Endothelial cell of umbilical vein (primary cell): ENCODE measurements around the gene BCR. TPM values are rescaled to one million over a fixed set of nuclear protein-coding genes. Genes with fewer than 3 reads are reported as not detected.

Experiments
- BruUV-seq: library from RNA; stranded (reverse); fragments of 400-500 nt; replicated peaks from 2 replicates; lab custom pipeline; 2021; lab: Mats Ljungman, UMichigan
- CTCF ChIA-PET: fragments of 300-600, 350-600 bp; sonication (Branson Sonifier 250); formaldehyde crosslinking; loops from one replicate; lab custom pipeline; 2021; ENCODE audit warnings: antibody characterized with exemption, inconsistent platforms; lab: Charles Lee
- POLR2A ChIA-PET: fragments of 300-600, 350-600 bp; sonication (Branson Sonifier 250); formaldehyde crosslinking; loops from one replicate; lab custom pipeline; 2021; ENCODE audit warnings: antibody characterized with exemption, inconsistent platforms; lab: Charles Lee
- DNase-seq: peaks from one replicate; pipeline ENCODE4 v3.0.0-alpha.2; 2011; ENCODE audit warnings: low read depth, low spot score
- FAIRE-seq: peaks from 2 replicates; lab custom pipeline; 2011; peaks lifted over from hg19 to GRCh38; lab: Jason Lieb, UNC
- H2AFZ ChIP-seq: 2 replicates; pipeline ENCODE4 v1.6.0; 2012; ENCODE audit warnings: low read depth, low read length, control low read depth, inconsistent platforms
- H3K27ac ChIP-seq: 2 replicates; pipeline ENCODE4 v1.5.1; 2011; ENCODE audit warnings: low read depth, mild to moderate bottlenecking, control low read depth, low read length, moderate library complexity; ENCODE audit not compliant: insufficient read depth
- H3K27me3 ChIP-seq, 2 experiments: 2 replicates each; pipeline versions ENCODE4 v1.6.0 to v1.6.1; 2011; ENCODE audit warnings: low read length in 2 of 2, mixed read lengths in 1 of 2; ENCODE audit not compliant: control insufficient read depth in 2 of 2, insufficient read depth in 2 of 2
- H3K36me3 ChIP-seq, 2 experiments: 2 replicates in 1 of 2; 3 replicates in 1 of 2; pipeline ENCODE4 v1.5.1; 2011; ENCODE audit warnings: low read length in 2 of 2, mild to moderate bottlenecking in 1 of 2, moderate library complexity in 1 of 2; ENCODE audit not compliant: control insufficient read depth in 2 of 2, insufficient read depth in 2 of 2; ENCODE audit errors: extremely low read depth in 1 of 2
- H3K4me1 ChIP-seq: 3 replicates; pipeline ENCODE4 v1.5.1; 2011; ENCODE audit warnings: mild to moderate bottlenecking, low read length; ENCODE audit not compliant: control insufficient read depth, insufficient read depth; ENCODE audit errors: extremely low read depth
- H3K4me2 ChIP-seq: 2 replicates; pipeline ENCODE4 v1.6.1; 2011; ENCODE audit warnings: low read length, control low read depth, mixed read lengths; ENCODE audit not compliant: insufficient read depth
- H3K4me3 ChIP-seq, 3 experiments: fragments of 200-600 bp in 1 of 3; sonication (generic), shearing (Covaris generic) in 1 of 3; replicated peaks in 1 of 3; 2 replicates each; pipeline ENCODE4 v1.5.1; 2011 to 2016; ENCODE audit warnings: control low read depth in 3 of 3, low read length in 3 of 3, mild to moderate bottlenecking in 2 of 3, inconsistent platforms in 1 of 3, low read depth in 1 of 3, moderate library complexity in 1 of 3; ENCODE audit not compliant: insufficient read depth in 1 of 3
- H3K79me2 ChIP-seq: 2 replicates; pipeline ENCODE4 v1.6.0; 2012; ENCODE audit warnings: low read length, inconsistent platforms; ENCODE audit not compliant: control insufficient read depth, insufficient read depth
- H3K9ac ChIP-seq: replicated peaks from 2 replicates; pipeline ENCODE3; 2011; ENCODE audit warnings: low read length, control low read depth; ENCODE audit not compliant: insufficient read depth; ENCODE audit errors: extremely low read depth
- H3K9me1 ChIP-seq: replicated peaks from 3 replicates; pipeline ENCODE4 v1.6.0; 2011; ENCODE audit warnings: mild to moderate bottlenecking, low read length; ENCODE audit not compliant: control insufficient read depth, insufficient read depth; ENCODE audit errors: extremely low read depth
- H3K9me3 ChIP-seq: replicated peaks from 2 replicates; pipeline ENCODE4 v1.5.1; 2012; ENCODE audit warnings: low read length, inconsistent platforms; ENCODE audit not compliant: control insufficient read depth, insufficient read depth
- H4K20me1 ChIP-seq: replicated peaks from 2 replicates; pipeline ENCODE3; 2011; ENCODE audit warnings: mild to moderate bottlenecking, low read length; ENCODE audit not compliant: control insufficient read depth, insufficient read depth; ENCODE audit errors: extremely low read depth
- EZH2 ChIP-seq: IDR thresholded peaks from 2 replicates; pipeline ENCODE4 v1.6.1; 2012; ENCODE audit warnings: borderline replicate concordance, low read depth, mild to moderate bottlenecking, moderate library complexity, low read length, inconsistent platforms; ENCODE audit not compliant: severe bottlenecking
- FOS ChIP-seq: IDR thresholded peaks from 2 replicates; pipeline ENCODE4 v1.6.1; 2011; ENCODE audit warnings: mild to moderate bottlenecking, low read length, moderate library complexity, borderline replicate concordance; ENCODE audit not compliant: insufficient read depth
- GATA2 ChIP-seq: IDR thresholded peaks from 2 replicates; pipeline ENCODE4 v1.7.0; 2011; ENCODE audit warnings: low read depth, mild to moderate bottlenecking, moderate library complexity, mixed read lengths, low read length; ENCODE audit not compliant: insufficient read length, insufficient read depth
- JUN ChIP-seq: IDR thresholded peaks from 2 replicates; pipeline ENCODE4 v1.6.1; 2011; ENCODE audit warnings: borderline replicate concordance, low read depth; ENCODE audit not compliant: insufficient read length, insufficient read depth
- MYC ChIP-seq: IDR thresholded peaks from one replicate; pipeline ENCODE4 v1.6.1; 2011; ENCODE audit warnings: mild to moderate bottlenecking, low read depth, low read length
- POLR2A ChIP-seq: IDR thresholded peaks from 2 replicates; pipeline ENCODE4 v1.6.1; 2012; ENCODE audit warnings: low read depth, mild to moderate bottlenecking, control low read depth, low read length
- POLR2AphosphoS5 ChIP-seq: IDR thresholded peaks from 2 replicates; pipeline ENCODE4 v1.6.1; 2012; ENCODE audit warnings: low read depth, mild to moderate bottlenecking, control low read depth, low read length, moderate library complexity; ENCODE audit not compliant: insufficient read depth
- dilution Hi-C: fragments of 300-500 bp; cut with MboI; formaldehyde crosslinking; loops from one replicate; pipeline ENCODE4 v1.15.0; 2019; ENCODE audit warnings: low sequenced_read_pairs; ENCODE audit not compliant: extremely low pct_ligation_motif_present
- intact Hi-C: fragments of 100-400 bp; cut with micrococcal nuclease; formaldehyde crosslinking; loops from one replicate; pipeline ENCODE4 v1.10.0; 2022
- polyA plus RNA-seq, 4 experiments: library from polyadenylated mRNA; depleted of rRNA in 3 of 4; stranded (reverse) in 3 of 4; unstranded in 1 of 4; fragments of >200 nt; gene quantifications; 2 replicates each; pipeline versions ENCODE4 v1.2.1 to v1.2.3, GENCODE V29; 2011 to 2012; ENCODE audit warnings: missing spikeins in 1 of 4
- total RNA-seq: library from RNA; stranded (reverse); gene quantifications from 2 replicates; pipeline ENCODE4 v1.2.3, GENCODE V29; 2021
- TF ChIP-seq, protein P1 (sequence below), 2 donors: IDR thresholded peaks; 1 replicate in 1 of 2; 2 replicates in 1 of 2; pipeline ENCODE4 v1.5.1; 2011; ENCODE audit warnings: low read length in 2 of 2, mild to moderate bottlenecking in 2 of 2, moderate library complexity in 2 of 2, control low read depth in 1 of 2, inconsistent platforms in 1 of 2, low read depth in 1 of 2; ENCODE audit not compliant: insufficient read depth in 1 of 2; ENCODE audit errors: extremely low read depth in 1 of 2
- TF ChIP-seq, protein P2 (sequence below): IDR thresholded peaks from 2 replicates; pipeline ENCODE4 v1.6.1; 2011; ENCODE audit not compliant: insufficient read depth, insufficient read length

The BCR gene
- total and polyA plus RNA-seq, 2 donors (not counting 3 experiments of a cell fraction or from before 2014, with no cell fraction given): 129 to 141 TPM

DNA sequence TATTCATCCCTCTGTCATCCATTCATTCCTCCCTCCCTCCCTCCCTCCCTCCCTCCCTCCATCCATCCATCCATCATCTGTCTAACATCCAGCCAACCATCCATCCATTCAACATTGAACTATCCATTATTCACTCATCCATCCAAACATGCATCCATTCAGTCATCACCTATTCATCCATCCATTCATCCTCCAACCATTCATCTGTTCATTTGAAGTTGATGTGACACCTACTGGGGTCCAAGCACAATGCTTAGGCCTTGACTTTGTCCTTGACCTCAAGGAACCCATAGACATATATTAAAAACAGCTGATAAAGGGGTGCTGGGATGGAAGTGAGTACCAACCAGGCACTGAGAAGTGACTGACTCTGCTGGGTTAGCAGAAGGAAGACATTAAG, 26.6 kb downstream of the BCR start:
- peaks cover 2% of the 10 kb centered on the region for H3K4me1 ChIP-seq
- H3K4me3 ChIP-seq: no peak overlapping the region
- POLR2A ChIA-PET: no interaction called here
- no peak overlapping the region for H3K4me2 ChIP-seq
- no peak for DNase-seq
- dilution Hi-C loops: no loop called here
- no peak for TF ChIP-seq FOS
- no peak for TF ChIP-seq GATA2
- TF ChIP-seq POLR2A: no peak
- TF ChIP-seq, protein P1, sequence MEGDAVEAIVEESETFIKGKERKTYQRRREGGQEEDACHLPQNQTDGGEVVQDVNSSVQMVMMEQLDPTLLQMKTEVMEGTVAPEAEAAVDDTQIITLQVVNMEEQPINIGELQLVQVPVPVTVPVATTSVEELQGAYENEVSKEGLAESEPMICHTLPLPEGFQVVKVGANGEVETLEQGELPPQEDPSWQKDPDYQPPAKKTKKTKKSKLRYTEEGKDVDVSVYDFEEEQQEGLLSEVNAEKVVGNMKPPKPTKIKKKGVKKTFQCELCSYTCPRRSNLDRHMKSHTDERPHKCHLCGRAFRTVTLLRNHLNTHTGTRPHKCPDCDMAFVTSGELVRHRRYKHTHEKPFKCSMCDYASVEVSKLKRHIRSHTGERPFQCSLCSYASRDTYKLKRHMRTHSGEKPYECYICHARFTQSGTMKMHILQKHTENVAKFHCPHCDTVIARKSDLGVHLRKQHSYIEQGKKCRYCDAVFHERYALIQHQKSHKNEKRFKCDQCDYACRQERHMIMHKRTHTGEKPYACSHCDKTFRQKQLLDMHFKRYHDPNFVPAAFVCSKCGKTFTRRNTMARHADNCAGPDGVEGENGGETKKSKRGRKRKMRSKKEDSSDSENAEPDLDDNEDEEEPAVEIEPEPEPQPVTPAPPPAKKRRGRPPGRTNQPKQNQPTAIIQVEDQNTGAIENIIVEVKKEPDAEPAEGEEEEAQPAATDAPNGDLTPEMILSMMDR (IDR thresholded peaks at IDR 0.05; ENCODE audit: extremely low read depth in 1 of 2, insufficient read depth in 1 of 2, low read depth in 1 of 2, low read length in 2 of 2): no peak
- no peak for TF ChIP-seq POLR2AphosphoS5
- no peak for TF ChIP-seq JUN
- no peak for TF ChIP-seq MYC
- no peak for TF ChIP-seq EZH2
- TF ChIP-seq, protein P2, sequence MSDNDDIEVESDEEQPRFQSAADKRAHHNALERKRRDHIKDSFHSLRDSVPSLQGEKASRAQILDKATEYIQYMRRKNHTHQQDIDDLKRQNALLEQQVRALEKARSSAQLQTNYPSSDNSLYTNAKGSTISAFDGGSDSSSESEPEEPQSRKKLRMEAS: no peak
- H2AFZ ChIP-seq: no peak overlapping the region
- no peaks in the 10 kb centered on the region for H4K20me1 ChIP-seq
- no peak overlapping the region for H3K9ac ChIP-seq
- CTCF ChIA-PET: interaction anchor here (1.4 to 1.5 kb wide), 2 partner anchors 24 to 75 kb away, joined by 3 to 4 read pairs; no protein-coding TSS in a partner anchor
- BruUV-seq: no TSS peak
- H3K9me3 ChIP-seq: no peaks in the 10 kb centered on the region
- no peak overlapping the region for H3K27ac ChIP-seq
- no peak for FAIRE-seq
- peaks cover 95% of the 10 kb centered on the region for H3K79me2 ChIP-seq
- no peaks in the 10 kb centered on the region for H3K27me3 ChIP-seq
- H3K9me1 ChIP-seq: no peaks in the 10 kb centered on the region
- peaks cover 9 to 19% of the 10 kb centered on the region in 2 experiments for H3K36me3 ChIP-seq
- intact Hi-C loops: no loop called here
